KBM-7 (cell line): ENCODE results near the gene DBNDD1.
"Not testable (repeated sequence)": the region's sequence is repeated elsewhere in the genome, so short reads cannot be mapped to it uniquely, and the experiment has no call there.

Experiments used
- DNase-seq: peaks from one replicate; pipeline ENCODE4 v3.0.0-alpha.2; 2015
- in situ Hi-C: fragments of 300-500 bp; cut with MboI; formaldehyde crosslinking; loops from 2 replicates; pipeline ENCODE4 v1.14.3; 2020; ENCODE audit warnings: low sequenced_read_pairs, low pct_unique_long_range_greater_than_20kb, mixed read lengths

DBNDD1 gene

DNA sequence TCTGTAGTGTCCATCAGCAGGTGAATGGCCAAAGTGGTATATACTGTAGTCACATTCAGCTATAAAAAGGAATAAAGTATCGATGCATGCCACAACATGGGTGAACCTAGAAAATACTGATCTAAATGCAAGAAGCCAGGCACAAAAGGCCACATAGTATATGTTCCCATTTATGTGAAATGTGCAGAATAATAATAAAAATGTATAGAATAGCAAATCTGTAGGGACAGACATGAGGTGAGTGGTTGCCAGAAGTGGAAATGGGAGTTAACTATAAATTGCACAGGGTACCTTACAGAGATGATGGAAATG is 23.1 kb downstream of the DBNDD1 start:
- DNase-seq = no peak
- in situ Hi-C loops = no loop called here

DNA sequence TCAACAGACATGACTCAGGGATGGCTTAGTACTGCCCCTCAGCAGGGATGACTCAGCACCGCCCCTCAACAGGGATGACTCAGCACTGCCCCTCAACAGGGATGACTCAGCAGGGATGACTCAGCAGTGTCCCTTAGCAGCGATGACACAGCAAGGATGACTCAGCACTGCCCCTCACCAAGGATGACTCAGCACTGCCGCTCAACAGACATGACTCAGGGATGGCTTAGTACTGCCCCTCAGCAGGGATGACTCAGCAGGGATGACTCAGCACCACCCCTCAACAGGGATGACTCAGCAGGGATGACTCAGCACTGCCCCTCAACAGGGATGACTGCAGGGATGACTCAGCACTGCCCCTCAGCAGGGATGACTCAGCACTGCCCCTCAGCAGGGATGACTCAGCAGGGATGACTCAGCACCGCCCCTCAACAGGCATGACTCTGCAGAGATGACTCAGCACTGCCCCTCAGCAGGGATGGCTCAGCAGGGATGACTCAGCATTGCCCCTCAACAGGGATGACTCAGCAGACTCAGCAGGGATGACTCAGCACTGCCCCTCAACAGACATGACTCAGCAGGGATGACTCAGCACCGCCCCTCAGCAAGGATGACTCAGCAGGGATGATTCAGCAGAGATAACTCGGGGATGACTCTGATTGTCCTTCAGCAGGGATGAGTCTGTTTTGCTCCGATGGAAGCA is 23.6 kb downstream of the DBNDD1 start:
- in situ Hi-C loops = not testable (repeated sequence)
- DNase-seq = peak; percentile 70

- peak; percentile 76 for DNase-seq
- in situ Hi-C loops = not testable (repeated sequence)
Observed at GRCh38 chr16:89994721-89995474, 24.4 kb downstream of the DBNDD1 start.

GRCh38 chr16:89994389-89994720 is 24.9 kb downstream of the DBNDD1 start:
- in situ Hi-C loops = no loop called here
- DNase-seq = no peak

DNA sequence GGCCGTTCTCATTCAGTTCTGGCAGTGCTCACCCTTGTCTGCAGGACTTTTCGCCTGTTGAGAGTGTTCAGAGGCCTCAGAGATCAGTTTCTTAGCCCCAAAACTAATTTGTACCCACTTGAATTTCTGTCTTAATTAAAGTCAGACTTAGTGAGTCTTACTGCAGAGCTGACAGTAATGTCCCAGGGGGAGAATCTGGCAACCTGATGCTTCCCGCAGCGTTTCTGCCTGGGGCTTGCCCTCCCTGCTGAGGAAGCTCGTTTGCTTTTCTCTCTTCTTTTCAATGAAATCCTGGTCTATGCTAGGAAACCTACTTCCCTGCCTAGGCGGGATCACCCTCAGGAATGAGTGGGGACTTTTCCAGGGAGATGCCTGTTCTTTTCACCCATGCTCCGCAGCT is 25.3 kb downstream of the DBNDD1 start:
- DNase-seq = no peak
- in situ Hi-C loops = no loop called here

DNA sequence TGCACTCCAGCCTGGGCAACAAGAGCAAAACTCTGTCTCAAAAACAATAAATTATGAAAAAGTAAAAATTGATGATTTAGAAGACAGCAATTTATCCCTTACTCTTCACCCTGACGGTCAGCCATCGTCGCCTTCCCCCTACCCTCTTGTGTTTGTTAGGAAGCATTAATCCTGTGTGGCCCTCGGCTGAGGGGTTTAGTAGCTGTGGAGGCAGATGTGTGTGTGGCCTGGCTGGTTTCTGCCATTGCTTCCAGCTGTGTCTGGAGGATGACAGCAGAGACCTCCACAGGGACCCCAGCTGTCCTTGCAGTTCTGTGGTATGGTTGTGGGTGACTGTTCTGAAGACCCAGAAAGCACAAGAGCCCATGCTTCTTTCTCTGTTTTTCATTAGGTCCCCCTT is 25.9 kb downstream of the DBNDD1 start:
- in situ Hi-C loops = no loop called here
- DNase-seq = no peak

- in situ Hi-C loops = no loop called here
- DNase-seq = no peak
Observed at GRCh38 chr16:89990799-89991198, 28.5 kb downstream of the DBNDD1 start.

DNA sequence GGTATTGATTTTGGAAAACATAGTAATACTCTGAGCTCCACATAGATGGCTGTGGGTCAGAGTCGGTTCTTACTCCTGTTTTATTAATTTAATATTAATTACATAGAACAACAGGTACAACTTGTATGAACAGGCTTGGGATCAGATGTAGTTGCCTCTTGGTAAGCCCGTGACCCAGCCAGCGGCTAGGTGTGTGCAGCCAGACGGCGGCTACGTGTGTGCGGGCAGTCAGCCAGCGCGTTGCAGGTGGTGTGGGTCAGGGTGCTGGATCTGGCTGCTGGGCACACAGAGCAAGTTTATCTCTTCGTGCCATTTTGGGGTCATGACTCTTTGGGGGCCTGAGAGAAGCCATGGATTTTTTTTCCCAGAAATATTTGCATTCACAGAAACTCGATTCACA is 30.3 kb downstream of the DBNDD1 start:
- no peak for DNase-seq
- in situ Hi-C loops = no loop called here

DNA sequence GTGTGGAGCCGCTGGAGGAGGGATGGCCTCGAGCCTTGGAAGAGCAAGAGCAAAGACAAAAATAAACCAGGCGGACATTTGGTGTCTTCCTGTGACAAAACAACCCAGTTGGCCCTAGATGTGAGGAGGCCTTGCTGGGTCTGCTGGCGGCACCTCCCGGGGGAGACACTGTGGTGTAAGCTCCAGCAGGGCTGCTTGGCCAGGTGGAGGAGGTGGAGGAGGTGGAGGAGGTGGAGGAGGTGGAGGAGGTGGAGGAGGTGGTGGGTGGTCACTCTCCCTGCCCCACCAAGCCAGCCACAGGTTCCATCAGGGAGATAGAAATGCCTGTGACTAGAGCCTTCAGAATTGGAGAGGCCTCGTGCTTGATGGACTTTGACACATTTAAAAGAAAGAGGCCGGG is 32.1 kb downstream of the DBNDD1 start:
- no peak for DNase-seq
- in situ Hi-C loops = no loop called here

- in situ Hi-C loops = no loop called here
- DNase-seq = no peak
Observed at GRCh38 chr16:89986600-89986999, 32.7 kb downstream of the DBNDD1 start.

- DNase-seq = no peak
- in situ Hi-C loops = no loop called here
Observed at GRCh38 chr16:89985219-89985618, 34.0 kb downstream of the DBNDD1 start.

- in situ Hi-C loops = no loop called here
Observed at GRCh38 chr16:89984216-89984615, 35.0 kb downstream of the DBNDD1 start.

GRCh38 chr16:89983536-89983935 is 35.7 kb downstream of the DBNDD1 start:
- DNase-seq = no peak
- in situ Hi-C loops = no loop called here

More at GRCh38 chr16:89984216-89984615, 35.0 kb downstream of the DBNDD1 start:
- no peak for DNase-seq

- in situ Hi-C loops = no loop called here
- no peak for DNase-seq
Observed at GRCh38 chr16:89982318-89982717, 36.9 kb downstream of the DBNDD1 start.

- in situ Hi-C loops = no loop called here
- DNase-seq = no peak
Observed at GRCh38 chr16:89981414-89981813, 37.8 kb downstream of the DBNDD1 start.

- in situ Hi-C loops = no loop called here
- no peak for DNase-seq
Observed at GRCh38 chr16:89974870-89975269, 44.4 kb downstream of the DBNDD1 start.

DNA sequence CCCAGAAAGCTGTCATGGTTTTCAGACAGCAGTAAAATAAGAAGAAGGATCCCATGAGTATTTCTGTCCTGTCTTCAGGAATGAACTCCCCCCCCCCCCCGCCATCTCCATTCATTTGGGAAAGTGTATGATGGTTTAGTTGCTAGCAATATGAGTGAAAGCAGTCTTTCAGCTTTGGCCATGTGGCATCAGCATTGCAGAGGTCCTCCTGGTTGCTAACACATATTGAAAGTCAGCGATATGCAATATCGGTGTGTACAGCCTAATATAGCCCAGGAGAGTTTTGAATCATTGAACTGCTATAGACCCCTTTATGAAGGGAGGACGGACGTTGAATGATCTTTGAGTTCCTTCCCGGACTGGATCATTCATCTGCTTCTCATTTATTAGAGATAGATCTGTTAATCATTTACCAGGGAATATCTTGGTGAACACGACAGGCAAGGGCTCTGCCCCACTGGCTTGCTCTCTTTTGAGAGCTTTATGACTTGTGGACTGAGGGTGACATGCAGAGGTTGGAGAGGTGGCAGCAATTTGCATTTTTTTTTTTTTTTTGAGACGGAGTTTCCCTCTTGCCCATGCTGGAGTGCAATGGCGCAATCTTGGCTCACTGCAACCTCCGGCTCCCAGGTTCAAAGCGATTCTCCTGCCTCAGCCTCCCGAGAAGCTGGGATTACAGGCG is 45.5 kb downstream of the DBNDD1 start:
- DNase-seq = no peak
- in situ Hi-C loops = no loop called here

GRCh38 chr16:89973235-89973634 is 46.0 kb downstream of the DBNDD1 start:
- in situ Hi-C loops = no loop called here

GRCh38 chr16:89972244-89973234 is 46.7 kb downstream of the DBNDD1 start:
- in situ Hi-C loops = no loop called here
- peak; percentile 89 for DNase-seq

More at GRCh38 chr16:89973235-89973634, 46.0 kb downstream of the DBNDD1 start:
- no peak for DNase-seq
